GM21515 (cell line): Measurements from ENCODE around the gene HARS2.
"Not testable (repeated sequence)": the region's sequence is repeated elsewhere in the genome, so short reads cannot be mapped to it uniquely, and the experiment has no call there.

Source experiments
- ATAC-seq: cut with Tn5 transposase; IDR thresholded peaks from one replicate; pipeline ENCODE4 v1.9.1; 2021; ENCODE audit not compliant: unreplicated experiment

Gene HARS2

GRCh38 chr5:140696891-140697492 is 5.7 kb downstream of the HARS2 start:
- ATAC-seq, result no peak

GRCh38 chr5:140700177-140701144 is 9.2 kb downstream of the HARS2 start, which contains the start of gene ZMAT2:
Gene ZMAT2, plus strand, starts transcription at chr5:140700447. Its CDS starts 14 bp downstream, at chr5:140700461.
- peak; percentile 91 for ATAC-seq

- no peak for ATAC-seq
Observed at GRCh38 chr5:140707812-140708211, 16.6 kb downstream of the HARS2 start.

GRCh38 chr5:140708787-140709186 is 17.5 kb downstream of the HARS2 start:
- not testable (repeated sequence) for ATAC-seq

GRCh38 chr5:140710899-140711552 is 19.8 kb downstream of the HARS2 start:
- ATAC-seq, result peak; percentile 90

- ATAC-seq, result no peak
Observed at GRCh38 chr5:140711794-140712193, 20.5 kb downstream of the HARS2 start.

- ATAC-seq, result no peak
Observed at GRCh38 chr5:140713562-140714094, 22.4 kb downstream of the HARS2 start.

GRCh38 chr5:140716238-140716637 is 25.0 kb downstream of the HARS2 start:
- not testable (repeated sequence) for ATAC-seq

GRCh38 chr5:140718266-140718592 is 27.0 kb downstream of the HARS2 start:
- ATAC-seq, result no peak

GRCh38 chr5:140720738-140721137 is 29.5 kb downstream of the HARS2 start:
- ATAC-seq, result not testable (repeated sequence)

- not testable (repeated sequence) for ATAC-seq
Observed at GRCh38 chr5:140721395-140721794, 30.1 kb downstream of the HARS2 start.

GRCh38 chr5:140725799-140726471 is 34.7 kb downstream of the HARS2 start:
- peak; percentile 83 for ATAC-seq

GRCh38 chr5:140733098-140733497 is 41.8 kb downstream of the HARS2 start:
- ATAC-seq, result no peak

- no peak for ATAC-seq
Observed at GRCh38 chr5:140734354-140734753, 43.1 kb downstream of the HARS2 start.

- no peak for ATAC-seq
Observed at GRCh38 chr5:140737486-140737885, 46.2 kb downstream of the HARS2 start.

- ATAC-seq, result no peak
Observed at GRCh38 chr5:140741967-140742366, 50.7 kb downstream of the HARS2 start.
